ENCODE results near the gene UBXN11. TPM values are rescaled to one million over a fixed set of nuclear protein-coding genes. Genes with fewer than 3 reads are reported as not detected.

The UBXN11 gene, protein sequence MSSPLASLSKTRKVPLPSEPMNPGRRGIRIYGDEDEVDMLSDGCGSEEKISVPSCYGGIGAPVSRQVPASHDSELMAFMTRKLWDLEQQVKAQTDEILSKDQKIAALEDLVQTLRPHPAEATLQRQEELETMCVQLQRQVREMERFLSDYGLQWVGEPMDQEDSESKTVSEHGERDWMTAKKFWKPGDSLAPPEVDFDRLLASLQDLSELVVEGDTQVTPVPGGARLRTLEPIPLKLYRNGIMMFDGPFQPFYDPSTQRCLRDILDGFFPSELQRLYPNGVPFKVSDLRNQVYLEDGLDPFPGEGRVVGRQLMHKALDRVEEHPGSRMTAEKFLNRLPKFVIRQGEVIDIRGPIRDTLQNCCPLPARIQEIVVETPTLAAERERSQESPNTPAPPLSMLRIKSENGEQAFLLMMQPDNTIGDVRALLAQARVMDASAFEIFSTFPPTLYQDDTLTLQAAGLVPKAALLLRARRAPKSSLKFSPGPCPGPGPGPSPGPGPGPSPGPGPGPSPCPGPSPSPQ
- total RNA-seq: 10 to 100 TPM; 10.4 to 29.9 (median 16.7) TPM

- TF ChIP-seq, protein P1, sequence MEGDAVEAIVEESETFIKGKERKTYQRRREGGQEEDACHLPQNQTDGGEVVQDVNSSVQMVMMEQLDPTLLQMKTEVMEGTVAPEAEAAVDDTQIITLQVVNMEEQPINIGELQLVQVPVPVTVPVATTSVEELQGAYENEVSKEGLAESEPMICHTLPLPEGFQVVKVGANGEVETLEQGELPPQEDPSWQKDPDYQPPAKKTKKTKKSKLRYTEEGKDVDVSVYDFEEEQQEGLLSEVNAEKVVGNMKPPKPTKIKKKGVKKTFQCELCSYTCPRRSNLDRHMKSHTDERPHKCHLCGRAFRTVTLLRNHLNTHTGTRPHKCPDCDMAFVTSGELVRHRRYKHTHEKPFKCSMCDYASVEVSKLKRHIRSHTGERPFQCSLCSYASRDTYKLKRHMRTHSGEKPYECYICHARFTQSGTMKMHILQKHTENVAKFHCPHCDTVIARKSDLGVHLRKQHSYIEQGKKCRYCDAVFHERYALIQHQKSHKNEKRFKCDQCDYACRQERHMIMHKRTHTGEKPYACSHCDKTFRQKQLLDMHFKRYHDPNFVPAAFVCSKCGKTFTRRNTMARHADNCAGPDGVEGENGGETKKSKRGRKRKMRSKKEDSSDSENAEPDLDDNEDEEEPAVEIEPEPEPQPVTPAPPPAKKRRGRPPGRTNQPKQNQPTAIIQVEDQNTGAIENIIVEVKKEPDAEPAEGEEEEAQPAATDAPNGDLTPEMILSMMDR (IDR thresholded peaks at IDR 0.05; ENCODE audit: low read depth): no peak
Observed at GRCh38 chr1:26306290-26307229, at the start of gene UBXN11. TSS of gene UBXN11 (minus strand) at chr1:26306636. CDS start at chr1:26302883, 3,753 bp downstream.

DNA sequence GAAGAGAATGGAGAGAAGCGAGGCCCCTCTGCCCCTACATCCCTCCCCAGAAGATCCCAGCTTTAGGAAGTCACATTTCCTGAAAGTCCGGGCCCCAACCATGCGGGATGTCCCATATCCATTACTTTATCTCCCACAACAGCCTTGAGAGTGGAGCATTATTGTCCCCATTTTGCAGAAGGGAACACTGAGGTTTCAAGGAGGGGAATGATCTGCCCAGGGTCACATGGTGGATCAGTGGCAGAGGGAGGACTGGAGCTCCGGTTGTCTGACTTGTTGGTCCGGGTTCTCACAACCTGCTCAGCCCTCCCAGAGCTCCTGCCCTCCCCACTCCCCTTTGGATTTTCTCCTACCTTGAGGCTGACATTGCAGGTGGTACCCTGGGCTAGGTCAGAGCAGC is 49.7 kb upstream of the UBXN11 start:
- TF ChIP-seq, protein P1 (IDR thresholded peaks at IDR 0.05; ENCODE audit: low read depth): no peak

GRCh38 chr1:26354972-26355371 is 48.5 kb upstream of the UBXN11 start:
- TF ChIP-seq, protein P1 (IDR thresholded peaks at IDR 0.05; ENCODE audit: low read depth): no peak

- TF ChIP-seq, protein P1 (IDR thresholded peaks at IDR 0.05; ENCODE audit: low read depth): no peak
Observed at GRCh38 chr1:26353976-26354820, 47.8 kb upstream of the UBXN11 start, which contains the start of gene CRYBG2. TSS of gene CRYBG2 (minus strand) at chr1:26354130. CDS start at chr1:26346657, 7,473 bp downstream.

DNA sequence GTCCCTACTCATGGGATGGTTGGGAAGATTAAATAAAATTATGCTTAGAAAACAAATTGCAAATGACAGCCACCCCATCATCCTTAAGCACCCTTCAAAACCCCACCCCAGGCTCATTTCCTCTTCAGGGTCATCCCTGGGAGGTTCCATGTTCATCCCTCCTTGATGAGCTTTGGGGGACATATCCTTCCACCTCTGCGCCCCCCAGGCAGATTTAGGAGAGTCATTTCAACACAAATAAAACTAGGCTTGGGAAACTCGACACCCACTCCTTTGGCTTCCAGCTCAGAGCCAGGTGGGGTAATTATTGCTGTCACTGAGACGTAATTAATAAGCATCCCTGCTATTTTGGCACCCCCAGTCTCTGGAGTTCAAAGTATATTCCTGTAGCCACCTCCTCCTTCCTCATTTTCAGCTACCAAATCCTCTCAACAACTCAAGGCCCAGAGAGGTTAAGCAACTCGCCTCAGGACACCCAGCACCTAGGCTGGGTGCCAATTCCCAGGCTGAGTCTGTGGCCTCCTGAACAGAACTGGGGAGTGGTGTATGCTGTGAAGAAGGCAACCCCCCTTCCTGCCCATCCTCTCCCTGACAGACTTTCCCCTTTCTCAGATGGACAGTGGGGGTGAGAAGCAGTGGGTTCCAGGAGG is 46.9 kb upstream of the UBXN11 start:
- TF ChIP-seq, protein P1 (IDR thresholded peaks at IDR 0.05; ENCODE audit: low read depth): no peak

DNA sequence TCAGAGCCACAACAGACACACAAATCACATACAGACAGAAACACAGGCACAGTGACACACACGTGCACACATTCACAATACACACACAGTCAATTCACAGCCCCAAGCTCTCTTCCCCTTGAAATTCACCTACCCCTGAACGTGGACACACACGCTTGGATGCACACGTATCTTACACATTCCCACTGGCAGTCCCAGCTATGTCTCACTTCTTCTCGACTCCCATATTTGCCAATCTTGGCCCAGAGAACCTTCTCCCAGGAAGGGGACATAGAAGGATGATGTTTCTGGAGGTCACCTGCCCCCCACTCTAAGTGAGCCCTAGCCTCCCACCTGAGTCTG is 45.9 kb upstream of the UBXN11 start:
- TF ChIP-seq, protein P1 (IDR thresholded peaks at IDR 0.05; ENCODE audit: low read depth): no peak

Data from subcutaneous adipose tissue (tissue), 4 donors.